Inflammatory macrophage (primary cell): Measurements from ENCODE around the gene IDUA.
"Not testable (repeated sequence)": the region's sequence is repeated elsewhere in the genome, so short reads cannot be mapped to it uniquely, and the experiment has no call there.

Source experiments
- DNase-seq, 2 donors: peaks; one replicate each; pipeline ENCODE4 v3.0.0-alpha.2; 2020 to 2022
- total RNA-seq, 18 experiments: gene quantifications; one replicate each; lab custom pipeline; 2026; ENCODE audit warnings: mixed read lengths in 6 of 18, inconsistent platforms in 2 of 18; lab: John Stamatoyannopoulos, UW

The IDUA gene
- total RNA-seq = 3.3 to 13.6 (median 8.8) reads per million in 18 experiments

DNA sequence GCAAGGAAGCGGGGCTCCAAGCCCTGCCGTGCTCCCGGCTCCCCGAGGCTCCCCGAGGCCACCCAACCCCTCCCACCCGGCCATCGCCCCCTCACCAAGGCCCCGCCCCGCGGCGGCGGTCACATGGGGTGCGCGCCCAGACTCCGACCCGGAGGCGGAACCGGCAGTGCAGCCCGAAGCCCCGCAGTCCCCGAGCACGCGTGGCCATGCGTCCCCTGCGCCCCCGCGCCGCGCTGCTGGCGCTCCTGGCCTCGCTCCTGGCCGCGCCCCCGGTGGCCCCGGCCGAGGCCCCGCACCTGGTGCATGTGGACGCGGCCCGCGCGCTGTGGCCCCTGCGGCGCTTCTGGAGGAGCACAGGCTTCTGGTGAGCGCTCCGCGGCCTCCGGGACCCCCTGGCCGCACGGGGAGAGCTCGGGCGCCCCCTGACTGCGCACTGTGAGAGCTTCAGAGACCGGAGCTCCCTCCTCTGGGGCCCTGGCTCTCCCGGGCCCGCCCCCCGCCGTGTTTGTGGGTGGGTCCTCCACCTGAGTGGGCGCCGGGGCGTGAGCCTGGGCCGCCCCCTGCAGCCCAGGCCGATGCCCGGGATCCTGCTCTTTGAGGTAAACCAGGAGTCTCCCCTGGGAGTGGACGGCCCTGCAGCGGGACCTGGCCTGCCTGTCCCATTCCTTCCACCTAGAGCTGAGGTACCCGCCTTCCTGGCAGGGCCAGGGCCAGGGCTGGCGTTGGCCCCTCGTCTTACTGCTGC is at the start of gene IDUA:
Gene IDUA (plus strand): TSS at position 166 of the 745 bp plus-strand sequence. CDS start 41 bp downstream, at position 207.
- DNase-seq = peak; percentile 81 to 87

DNA sequence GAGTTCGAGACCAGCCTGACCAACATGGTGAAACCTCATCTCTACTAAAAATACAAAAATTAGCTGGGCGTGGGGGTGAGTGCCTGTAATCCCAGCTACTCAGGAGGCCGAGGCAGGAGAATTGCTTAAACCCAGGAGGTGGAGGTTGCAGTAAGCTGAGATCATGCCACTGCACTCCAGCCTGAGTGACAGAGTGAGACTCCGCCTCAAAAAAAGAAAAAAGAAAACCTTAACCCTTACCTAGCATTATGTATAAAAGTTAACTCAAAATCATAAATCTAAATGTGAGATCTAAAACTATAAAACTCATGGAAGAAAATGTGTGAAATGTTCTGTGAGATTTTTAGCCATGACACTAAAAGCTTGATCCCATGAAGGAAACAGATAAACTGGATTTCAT is 47.3 kb upstream of the IDUA start:
- not testable (repeated sequence) for DNase-seq

- no peak for DNase-seq
Observed at GRCh38 chr4:945274-946102, 41.4 kb upstream of the IDUA start.

DNA sequence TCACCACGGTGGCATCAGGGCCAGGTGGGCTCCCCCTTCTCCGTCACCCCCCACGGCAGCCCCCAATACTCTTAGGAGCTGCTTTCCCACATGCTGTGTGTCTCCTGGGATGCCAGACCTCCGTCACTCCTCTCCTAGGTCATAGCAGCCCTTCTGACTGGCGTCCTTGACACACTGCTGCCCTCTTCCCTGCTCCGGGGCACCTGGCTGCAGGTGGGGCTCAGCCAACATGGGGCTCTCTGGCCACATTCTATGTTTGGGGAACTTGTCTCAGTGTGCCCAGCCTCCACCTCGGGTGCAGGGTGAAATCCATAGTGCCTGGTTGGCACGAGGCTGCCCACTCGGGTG is 40.8 kb upstream of the IDUA start:
- DNase-seq = no peak

DNA sequence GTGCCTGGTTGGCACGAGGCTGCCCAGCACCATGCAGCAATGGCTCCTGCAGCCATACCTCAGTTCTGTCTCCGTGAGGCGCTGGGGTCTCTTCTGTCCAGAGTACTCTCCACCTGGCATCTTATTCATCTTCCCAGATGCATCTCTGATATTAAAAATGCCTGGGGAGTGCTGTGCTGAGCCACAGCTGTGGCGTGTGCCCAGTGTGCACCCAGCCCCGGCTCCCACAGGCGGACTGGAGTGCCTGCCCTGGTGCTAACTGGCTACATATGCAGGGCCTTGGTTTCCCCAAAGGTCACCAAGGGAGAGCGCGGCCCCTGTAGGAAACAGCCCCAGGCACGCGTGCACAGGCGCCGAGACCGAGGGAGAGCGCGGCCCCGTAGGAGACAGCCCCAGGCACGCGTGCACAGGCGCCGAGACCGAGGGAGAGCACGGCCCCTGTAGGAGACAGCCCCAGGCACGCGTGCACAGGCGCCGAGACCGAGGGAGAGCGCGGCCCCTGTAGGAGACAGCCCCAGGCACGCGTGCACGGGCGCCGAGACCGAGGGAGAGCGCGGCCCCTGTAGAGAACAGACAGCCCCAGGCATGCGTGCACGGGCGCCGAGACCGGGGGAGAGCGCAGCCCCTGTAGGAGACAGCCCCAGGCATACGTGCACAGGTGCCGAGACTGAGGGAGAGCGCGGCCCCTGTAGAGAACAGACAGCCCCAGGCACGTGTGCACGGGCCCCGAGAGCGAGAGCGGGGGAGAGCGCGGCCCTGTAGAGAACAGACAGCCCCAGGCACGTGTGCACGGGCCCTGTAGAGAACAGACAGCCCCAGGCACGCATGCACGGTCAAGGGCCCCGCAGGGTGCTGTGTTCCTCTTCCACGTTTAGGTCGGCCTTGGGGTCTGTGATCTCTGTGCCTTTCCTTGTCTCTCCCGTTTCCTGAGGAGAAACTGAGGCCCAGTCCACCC is 40.0 kb upstream of the IDUA start:
- no peak for DNase-seq

DNA sequence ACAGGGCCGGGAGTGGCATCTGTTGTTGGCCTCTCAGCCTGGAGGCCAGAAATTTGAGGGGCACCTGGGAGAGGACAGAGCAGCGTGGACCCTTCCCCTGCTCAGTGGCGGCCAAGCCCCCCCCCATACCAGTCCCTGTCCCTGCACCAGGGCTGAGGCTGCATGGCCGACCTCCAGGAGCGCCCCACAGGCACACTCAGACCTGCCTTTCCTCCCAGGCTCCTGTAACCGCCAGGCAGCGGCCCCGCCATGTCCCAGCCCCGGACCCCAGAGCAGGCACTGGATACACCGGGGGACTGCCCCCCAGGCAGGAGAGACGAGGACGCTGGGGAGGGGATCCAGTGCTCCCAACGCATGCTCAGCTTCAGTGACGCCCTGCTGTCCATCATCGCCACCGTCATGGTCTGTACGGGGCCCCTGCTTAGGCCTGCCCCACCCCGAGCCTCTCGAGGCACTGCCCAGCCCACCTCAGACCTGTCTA is 39.3 kb upstream of the IDUA start:
- DNase-seq = no peak

DNA sequence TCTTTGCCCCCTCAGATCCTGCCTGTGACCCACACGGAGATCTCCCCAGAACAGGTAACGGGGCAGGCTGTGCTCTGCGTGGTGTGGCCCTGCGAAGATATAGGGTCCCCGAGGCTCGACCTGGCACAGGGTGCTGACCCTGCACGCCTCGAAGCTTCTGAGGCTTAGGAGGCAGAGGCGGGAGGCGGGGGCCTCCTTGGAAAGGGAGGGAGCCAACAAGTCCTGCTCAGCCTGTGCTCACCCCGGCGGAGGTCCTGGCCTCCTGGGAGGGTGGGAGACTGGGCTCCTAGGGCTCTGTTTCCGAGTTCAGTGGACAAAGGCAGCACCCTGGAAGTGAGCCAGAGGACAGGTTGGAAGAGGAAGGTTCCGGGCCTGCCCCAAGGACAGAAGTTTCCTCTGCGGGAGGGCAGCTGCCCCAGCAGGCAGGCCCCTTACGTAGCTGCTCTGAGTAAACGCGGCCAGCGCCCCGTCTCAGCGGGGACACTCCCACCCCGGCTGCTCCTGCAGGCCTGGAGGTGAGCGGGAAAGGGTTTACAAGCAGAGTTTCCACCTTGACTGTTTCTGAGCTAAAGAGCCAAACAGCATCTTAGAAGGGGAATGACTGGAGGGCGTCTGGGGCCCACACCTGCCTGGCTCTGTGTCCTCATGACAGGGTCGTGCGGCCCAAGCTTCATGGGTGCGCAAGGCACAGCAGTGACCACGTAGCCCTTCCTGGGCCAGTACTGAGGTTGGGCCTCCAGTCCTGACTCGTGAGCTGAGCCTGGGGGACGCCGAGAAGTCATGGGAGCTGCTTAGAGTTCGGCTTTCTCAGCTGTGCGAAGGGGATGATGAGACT is 38.5 kb upstream of the IDUA start:
- no peak for DNase-seq

DNA sequence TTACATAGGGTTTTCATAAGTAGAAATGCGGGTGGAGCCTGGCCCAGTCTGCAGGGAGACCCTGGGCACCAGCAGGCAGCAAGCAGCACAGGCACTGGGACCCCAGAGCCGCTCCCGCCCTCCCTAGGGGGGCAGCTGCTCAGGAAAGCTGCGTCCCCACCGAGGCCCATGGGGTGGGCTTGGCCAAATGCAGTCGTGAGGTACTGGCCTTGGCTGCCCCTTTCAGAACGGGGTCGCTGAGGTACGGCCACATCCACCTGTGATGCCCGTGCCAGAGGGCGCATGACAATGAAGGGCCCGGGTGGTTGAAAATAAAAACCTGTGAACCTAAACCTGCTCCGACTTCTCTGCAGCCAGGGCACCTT is 37.9 kb upstream of the IDUA start:
- DNase-seq = no peak

DNA sequence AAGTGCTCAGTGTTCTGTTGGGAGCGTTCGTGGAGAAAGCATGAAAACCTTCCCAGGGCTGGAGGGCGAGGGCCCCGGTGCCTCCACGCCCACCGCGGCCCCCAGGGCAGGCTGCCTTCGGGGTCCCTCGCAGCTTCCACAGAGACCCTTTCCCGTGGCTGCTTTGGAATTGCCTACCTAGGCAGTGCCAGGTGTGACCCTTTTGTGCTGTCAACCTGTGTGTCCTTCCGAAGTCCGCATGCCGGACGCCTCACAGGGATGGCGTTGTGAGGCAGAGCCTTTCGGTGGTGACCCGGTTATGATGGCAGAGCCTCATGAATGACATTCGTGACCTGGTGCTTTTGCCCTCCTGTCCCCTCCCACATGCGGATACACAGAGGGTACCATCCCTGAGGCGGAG is 37.2 kb upstream of the IDUA start:
- DNase-seq = no peak

DNA sequence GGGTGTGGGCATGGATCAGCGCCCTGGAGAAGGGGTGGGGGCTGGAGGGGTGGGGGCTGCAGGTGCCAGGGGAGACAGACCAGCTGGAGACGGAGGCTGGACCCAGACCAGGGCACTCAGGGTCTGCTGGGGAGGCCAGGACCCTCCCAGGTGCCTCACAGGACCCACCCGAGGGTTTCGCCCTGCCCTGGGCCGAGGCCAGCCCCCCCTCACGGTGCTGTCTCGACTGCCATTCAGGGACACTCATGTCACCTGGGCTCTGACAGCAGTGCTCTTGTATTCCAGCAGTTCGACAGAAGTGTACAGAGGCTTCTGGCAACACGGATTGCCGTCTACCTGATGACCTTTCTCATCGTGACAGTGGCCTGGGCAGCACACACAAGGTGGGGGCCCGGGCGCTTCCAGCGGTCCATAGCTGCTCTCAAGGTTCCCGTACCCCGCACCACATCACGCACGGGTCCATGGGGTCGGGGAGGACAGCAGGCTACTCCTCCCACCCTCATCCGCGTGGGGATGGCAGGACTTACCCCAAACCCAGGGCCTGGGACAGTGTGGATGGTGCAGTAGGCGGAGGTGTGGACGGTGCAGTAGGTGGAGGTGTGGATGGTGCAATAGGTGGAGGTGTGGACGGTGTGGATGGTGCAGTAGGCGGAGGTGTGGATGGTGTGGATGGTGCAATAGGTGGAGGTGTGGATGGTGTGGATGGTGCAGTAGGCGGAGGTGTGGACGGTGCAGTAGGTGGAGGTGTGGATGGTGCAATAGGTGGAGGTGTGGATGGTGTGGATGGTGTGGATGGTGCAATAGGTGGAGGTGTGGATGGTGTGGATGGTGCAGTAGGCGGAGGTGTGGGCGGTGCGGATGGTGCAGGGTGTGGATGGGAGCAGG is 36.5 kb upstream of the IDUA start:
- no peak for DNase-seq

- no peak for DNase-seq
Observed at GRCh38 chr4:951186-951585, 35.7 kb upstream of the IDUA start.

GRCh38 chr4:951594-952468 is 35.0 kb upstream of the IDUA start:
- no peak for DNase-seq

- no peak for DNase-seq
Observed at GRCh38 chr4:952881-953573, 33.8 kb upstream of the IDUA start.

DNA sequence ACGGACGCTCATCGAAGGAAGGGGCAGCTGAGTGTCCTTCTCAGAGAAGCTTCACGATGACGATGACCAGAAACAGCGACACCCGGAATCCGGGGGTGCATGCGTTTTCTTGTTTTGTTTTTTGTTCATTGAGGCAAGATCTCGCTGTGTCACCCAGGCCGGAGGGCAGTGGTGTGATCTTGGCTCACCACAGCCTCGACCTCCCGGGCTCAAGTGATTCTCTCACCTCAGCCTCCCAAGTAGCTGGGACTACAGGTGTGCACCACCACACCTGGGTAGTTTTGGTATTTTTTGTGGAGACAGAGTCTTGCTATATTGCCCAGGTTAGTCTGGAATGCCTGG is 33.3 kb upstream of the IDUA start:
- DNase-seq = no peak

- no peak for DNase-seq
Observed at GRCh38 chr4:954211-955020, 32.4 kb upstream of the IDUA start.

DNA sequence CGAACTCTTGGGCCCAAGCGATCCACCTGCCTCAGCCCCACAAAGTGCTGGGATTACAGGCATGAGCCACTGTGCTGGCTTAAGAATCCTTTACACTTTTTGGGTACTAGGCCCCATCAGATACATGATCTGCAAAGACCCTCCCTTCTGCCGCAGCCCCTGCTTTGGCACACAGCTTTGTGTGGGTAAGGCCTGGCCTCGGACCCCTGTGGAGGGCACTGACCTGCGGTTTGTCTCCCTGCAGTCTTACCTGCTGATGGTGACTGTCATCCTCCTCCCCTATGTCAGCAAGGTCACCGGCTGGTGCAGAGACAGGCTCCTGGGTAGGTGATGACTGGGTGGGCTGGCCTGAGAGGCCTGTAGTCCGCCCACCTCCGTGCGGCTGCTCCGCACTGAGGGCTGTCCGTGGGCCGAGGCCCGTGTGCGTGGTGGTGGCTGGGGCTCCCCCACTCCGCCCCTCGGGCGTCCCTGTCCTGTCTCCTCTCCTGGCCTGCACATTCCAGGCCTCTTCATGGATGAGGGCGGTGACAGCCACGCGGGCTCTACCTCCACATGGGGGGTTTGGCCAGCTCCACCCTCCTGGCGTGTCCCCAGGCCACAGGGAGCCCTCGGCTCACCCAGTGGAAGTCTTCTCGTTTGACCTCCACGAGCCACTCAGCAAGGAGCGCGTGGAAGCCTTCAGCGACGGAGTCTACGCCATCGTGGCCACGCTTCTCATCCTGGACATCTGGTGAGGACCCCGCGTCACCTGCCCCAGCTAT is 31.5 kb upstream of the IDUA start:
- DNase-seq = no peak

GRCh38 chr4:955931-956381 is 30.9 kb upstream of the IDUA start:
- DNase-seq = no peak
